Transverse colon (tissue), 4 donors: ENCODE data around the gene MPPED2.

Source experiments
- POLR2AphosphoS5 ChIP-seq, 3 donors: sonication (generic); formaldehyde crosslinking; IDR thresholded peaks; one replicate each; pipeline ENCODE4 v1.6.1; 2016; ENCODE audit warnings: antibody characterized with exemption in 3 of 3
- TF ChIP-seq, protein P1 (sequence below), 5 experiments: fragments of 200-600 bp in 3 of 5; fragments of 450-650 bp in 2 of 5; sonication (generic) in 3 of 5; IDR thresholded peaks; 1 replicate in 2 of 5; 2 replicates in 3 of 5; pipeline ENCODE4 v1.5.1; 2016 to 2017; ENCODE audit warnings: antibody characterized with exemption in 5 of 5, inconsistent platforms in 3 of 5, mild to moderate bottlenecking in 2 of 5, moderate library complexity in 1 of 5

DNA sequence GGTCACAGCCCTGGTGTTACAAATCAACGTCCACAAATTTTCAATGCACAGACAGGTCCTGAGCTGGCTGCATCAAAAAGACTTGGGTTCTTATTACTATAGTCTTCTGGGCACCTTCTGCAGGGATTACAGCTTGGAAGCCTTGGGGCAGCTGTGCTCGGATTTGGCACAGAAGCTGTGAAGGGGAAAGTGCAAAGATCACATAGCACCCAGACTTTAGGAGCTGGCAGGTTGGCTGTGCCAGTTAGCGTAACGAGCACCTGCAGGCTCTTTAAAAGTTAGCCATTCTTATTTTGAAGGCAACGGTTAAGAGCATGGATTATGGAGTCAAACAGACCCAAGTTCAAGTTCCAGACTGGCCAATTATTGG lies 162.9 kb downstream of the MPPED2 start:
- TF ChIP-seq, protein P1, sequence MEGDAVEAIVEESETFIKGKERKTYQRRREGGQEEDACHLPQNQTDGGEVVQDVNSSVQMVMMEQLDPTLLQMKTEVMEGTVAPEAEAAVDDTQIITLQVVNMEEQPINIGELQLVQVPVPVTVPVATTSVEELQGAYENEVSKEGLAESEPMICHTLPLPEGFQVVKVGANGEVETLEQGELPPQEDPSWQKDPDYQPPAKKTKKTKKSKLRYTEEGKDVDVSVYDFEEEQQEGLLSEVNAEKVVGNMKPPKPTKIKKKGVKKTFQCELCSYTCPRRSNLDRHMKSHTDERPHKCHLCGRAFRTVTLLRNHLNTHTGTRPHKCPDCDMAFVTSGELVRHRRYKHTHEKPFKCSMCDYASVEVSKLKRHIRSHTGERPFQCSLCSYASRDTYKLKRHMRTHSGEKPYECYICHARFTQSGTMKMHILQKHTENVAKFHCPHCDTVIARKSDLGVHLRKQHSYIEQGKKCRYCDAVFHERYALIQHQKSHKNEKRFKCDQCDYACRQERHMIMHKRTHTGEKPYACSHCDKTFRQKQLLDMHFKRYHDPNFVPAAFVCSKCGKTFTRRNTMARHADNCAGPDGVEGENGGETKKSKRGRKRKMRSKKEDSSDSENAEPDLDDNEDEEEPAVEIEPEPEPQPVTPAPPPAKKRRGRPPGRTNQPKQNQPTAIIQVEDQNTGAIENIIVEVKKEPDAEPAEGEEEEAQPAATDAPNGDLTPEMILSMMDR (IDR thresholded peaks at IDR 0.05): no peak
- no peak for TF ChIP-seq POLR2AphosphoS5 (IDR thresholded peaks at IDR 0.05)
